PC-3 (cell line): ENCODE measurements around the gene NRCAM. TPM values are rescaled to one million over a fixed set of nuclear protein-coding genes. Genes with fewer than 3 reads are reported as not detected.

ENCODE experiments used
- ATAC-seq: fragments of 200-7000 bp; cut with Tn5 transposase; 2 replicates; pipeline ENCODE4 v1.9.1; 2020; ENCODE audit warnings: mild to moderate bottlenecking, moderate library complexity
- BruUV-seq: library from RNA; stranded (reverse); fragments of 400-500 nt; replicated peaks from 2 replicates; lab custom pipeline; 2021; lab: Mats Ljungman, UMichigan
- CTCF ChIA-PET: fragments of 300-600 bp; sonication (Branson Sonifier 250); formaldehyde crosslinking; loops from one replicate; lab custom pipeline; 2022; ENCODE audit warnings: antibody characterized with exemption; lab: Charles Lee
- POLR2A ChIA-PET: fragments of 300-600 bp; sonication (Branson Sonifier 250); formaldehyde crosslinking; loops from one replicate; lab custom pipeline; 2022; ENCODE audit warnings: antibody characterized with exemption; ENCODE audit not compliant: unreplicated experiment; lab: Charles Lee
- DNase-seq: peaks from one replicate; pipeline ENCODE4 v3.0.0-alpha.2; 2015
- H2AFZ ChIP-seq: fragments of 300-600 bp; sonication (generic); 2 replicates; pipeline ENCODE4 v1.6.0; 2016; ENCODE audit warnings: antibody characterized with exemption, low read length
- H3F3A ChIP-seq: fragments of 300-600 bp; sonication (generic); one replicate; pipeline ENCODE4 v1.6.0; 2017; ENCODE audit warnings: antibody characterized with exemption, low read length, control low read depth, mild to moderate bottlenecking; ENCODE audit not compliant: unreplicated experiment
- H3K27ac ChIP-seq: fragments of 300-600 bp; sonication (generic); 2 replicates; pipeline ENCODE4 v1.5.1; 2016; ENCODE audit warnings: mild to moderate bottlenecking, low read length
- H3K27me3 ChIP-seq: fragments of 300-600 bp; sonication (generic); 2 replicates; pipeline ENCODE4 v1.6.1; 2016; ENCODE audit warnings: low read length, mixed read lengths
- H3K36me3 ChIP-seq: fragments of 300-600 bp; sonication (generic); 2 replicates; pipeline ENCODE4 v1.6.1; 2016; ENCODE audit warnings: low read depth, mixed run types, low read length, mixed read lengths
- H3K4me1 ChIP-seq: fragments of 300-600 bp; sonication (generic); 2 replicates; pipeline ENCODE4 v1.5.1; 2016; ENCODE audit warnings: low read length; ENCODE audit not compliant: insufficient read depth
- H3K4me2 ChIP-seq: fragments of 300-600 bp; sonication (generic); 2 replicates; pipeline ENCODE4 v1.6.0; 2016; ENCODE audit warnings: low read length
- H3K4me3 ChIP-seq: fragments of 300-600 bp; sonication (generic); 2 replicates; pipeline ENCODE4 v1.5.1; 2016; ENCODE audit warnings: mild to moderate bottlenecking, low read length, mixed read lengths
- H3K79me2 ChIP-seq: fragments of 300-600 bp; sonication (generic); 2 replicates; pipeline ENCODE4 v1.6.1; 2017; ENCODE audit warnings: low read length, mixed read lengths
- H3K9ac ChIP-seq: fragments of 300-600 bp; sonication (generic); 2 replicates; pipeline ENCODE4 v1.6.0; 2016; ENCODE audit warnings: mild to moderate bottlenecking, low read length
- H3K9me2 ChIP-seq: fragments of 300-600 bp; sonication (generic); replicated peaks from 2 replicates; pipeline ENCODE4 v1.6.1; 2016; ENCODE audit warnings: mixed run types, low read length, mixed read lengths
- H3K9me3 ChIP-seq: fragments of 300-600 bp; sonication (generic); 2 replicates; pipeline ENCODE4 v1.6.1; 2016; ENCODE audit warnings: low read length, mixed read lengths
- H4K20me1 ChIP-seq: fragments of 300-600 bp; sonication (generic); 2 replicates; pipeline ENCODE4 v1.6.1; 2016; ENCODE audit warnings: low read length, mixed read lengths
- EZH2 ChIP-seq: fragments of 300-600 bp; sonication (generic); IDR thresholded peaks from one replicate; pipeline ENCODE4 v1.6.1; 2017; ENCODE audit warnings: antibody characterized with exemption, mild to moderate bottlenecking, low read length; ENCODE audit not compliant: unreplicated experiment
- EZH2phosphoT487 ChIP-seq: fragments of 300-600 bp; sonication (generic); IDR thresholded peaks from 2 replicates; pipeline ENCODE4 v1.6.1; 2018; ENCODE audit warnings: mild to moderate bottlenecking, antibody characterized with exemption, low read length, borderline replicate concordance
- intact Hi-C: fragments of 100-400 bp; cut with micrococcal nuclease; formaldehyde crosslinking; loops from 2 replicates; pipeline ENCODE4 v1.9.0; 2023
- total RNA-seq: library from RNA; depleted of rRNA; stranded (reverse); fragments of >200 nt; gene quantifications from 2 replicates; pipeline ENCODE4 v1.2.3, GENCODE V29; 2014
- TF ChIP-seq, protein P1 (sequence below): fragments of 300-600 bp; sonication (generic); conservative IDR thresholded peaks from 2 replicates; pipeline ENCODE4 v1.5.1; 2017; ENCODE audit warnings: antibody characterized with exemption, low read depth, mild to moderate bottlenecking, low read length

Gene NRCAM
- total RNA-seq, 1 experiment from 2014 or later = not detected

GRCh38 chr7:108239501-108240225 is 216.6 kb downstream of the NRCAM start:
- Histone ChIP-seq H3K27me3 (no peaks in the 10 kb centered on the region), H4K20me1 (no peaks in the 10 kb centered on the region), H3K36me3 (no peaks in the 10 kb centered on the region), H3K79me2 (no peaks in the 10 kb centered on the region), H3K4me3 (no peak overlapping the region), H3K27ac (no peak overlapping the region), H2AFZ (no peak overlapping the region), H3K4me2 (no peak overlapping the region), H3F3A (no peaks in the 10 kb centered on the region), H3K9me2 (no peaks in the 10 kb centered on the region), H3K9me3 (no peaks in the 10 kb centered on the region), H3K9ac (no peak overlapping the region), H3K4me1 (no peaks in the 10 kb centered on the region)
- DNase-seq (no peak), ATAC-seq (no peak)
- TF ChIP-seq EZH2phosphoT487 (no peak), EZH2 (no peak)
- TF ChIP-seq, protein P1, sequence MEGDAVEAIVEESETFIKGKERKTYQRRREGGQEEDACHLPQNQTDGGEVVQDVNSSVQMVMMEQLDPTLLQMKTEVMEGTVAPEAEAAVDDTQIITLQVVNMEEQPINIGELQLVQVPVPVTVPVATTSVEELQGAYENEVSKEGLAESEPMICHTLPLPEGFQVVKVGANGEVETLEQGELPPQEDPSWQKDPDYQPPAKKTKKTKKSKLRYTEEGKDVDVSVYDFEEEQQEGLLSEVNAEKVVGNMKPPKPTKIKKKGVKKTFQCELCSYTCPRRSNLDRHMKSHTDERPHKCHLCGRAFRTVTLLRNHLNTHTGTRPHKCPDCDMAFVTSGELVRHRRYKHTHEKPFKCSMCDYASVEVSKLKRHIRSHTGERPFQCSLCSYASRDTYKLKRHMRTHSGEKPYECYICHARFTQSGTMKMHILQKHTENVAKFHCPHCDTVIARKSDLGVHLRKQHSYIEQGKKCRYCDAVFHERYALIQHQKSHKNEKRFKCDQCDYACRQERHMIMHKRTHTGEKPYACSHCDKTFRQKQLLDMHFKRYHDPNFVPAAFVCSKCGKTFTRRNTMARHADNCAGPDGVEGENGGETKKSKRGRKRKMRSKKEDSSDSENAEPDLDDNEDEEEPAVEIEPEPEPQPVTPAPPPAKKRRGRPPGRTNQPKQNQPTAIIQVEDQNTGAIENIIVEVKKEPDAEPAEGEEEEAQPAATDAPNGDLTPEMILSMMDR = no peak
- ChIA-PET POLR2A (no interaction called here), CTCF (no interaction called here)
- intact Hi-C loops = no loop called here
- no TSS peak for BruUV-seq

DNA sequence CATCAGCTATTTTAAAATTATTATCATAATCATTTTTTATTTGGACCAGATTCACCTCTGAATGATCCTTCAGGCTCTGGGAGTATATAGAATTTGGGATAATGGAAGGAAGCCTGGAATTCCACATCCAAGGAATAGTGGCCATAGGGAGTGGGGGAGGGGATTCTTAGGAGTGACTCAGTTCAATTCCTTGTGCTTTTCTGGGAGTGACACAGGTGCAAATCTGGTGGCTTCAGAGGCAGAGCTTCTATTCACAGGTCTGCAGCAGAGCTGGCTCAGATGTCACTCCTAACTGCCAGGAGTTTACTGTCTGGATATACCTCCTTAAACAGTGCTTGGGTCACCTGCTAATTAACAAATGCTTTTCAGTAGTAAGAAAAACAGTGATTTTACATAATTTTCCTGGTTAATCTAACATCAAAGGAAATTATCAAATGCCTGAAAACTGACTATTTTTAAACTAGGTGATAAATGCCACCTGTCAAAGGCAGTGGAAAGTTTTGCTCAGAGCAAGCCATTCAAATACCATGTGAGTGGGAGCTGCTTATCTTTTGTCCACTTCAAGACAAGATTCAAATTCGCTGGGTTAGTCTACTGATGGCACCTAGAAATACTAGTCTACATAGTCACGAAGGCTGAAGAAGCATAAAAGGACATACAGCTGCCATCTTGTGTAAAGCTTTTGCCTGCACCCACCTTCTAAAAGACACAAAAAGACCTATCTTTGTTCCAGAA is 219.4 kb downstream of the NRCAM start:
- Histone ChIP-seq H3K4me1 (no peaks in the 10 kb centered on the region), H3K27me3 (no peaks in the 10 kb centered on the region), H3F3A (no peaks in the 10 kb centered on the region), H3K79me2 (no peaks in the 10 kb centered on the region), H3K9me2 (no peaks in the 10 kb centered on the region), H3K4me3 (no peak overlapping the region), H3K4me2 (no peak overlapping the region), H2AFZ (no peak overlapping the region), H3K27ac (no peak overlapping the region), H3K36me3 (no peaks in the 10 kb centered on the region), H3K9me3 (no peaks in the 10 kb centered on the region), H4K20me1 (no peaks in the 10 kb centered on the region), H3K9ac (no peak overlapping the region)
- intact Hi-C loops = no loop called here
- no peak for ATAC-seq
- CTCF ChIA-PET = no interaction called here
- no peak for TF ChIP-seq EZH2phosphoT487
- TF ChIP-seq EZH2 = no peak
- TF ChIP-seq, protein P1 = no peak
- POLR2A ChIA-PET = no interaction called here
- no TSS peak for BruUV-seq
- DNase-seq = no peak
